ENCODE measurements around the gene RUSC1. TPM values are rescaled to one million over a fixed set of nuclear protein-coding genes. Genes with fewer than 3 reads are reported as not detected.
"Not testable (repeated sequence)": the region's sequence is repeated elsewhere in the genome, so short reads cannot be mapped to it uniquely, and the experiment has no call there.

Gene RUSC1
- total and polyA plus RNA-seq, 8 donors = 9.5 to 164 (median 31.3) TPM

GRCh38 chr1:155286544-155286943, 34.1 kb upstream of the RUSC1 start:
- intact Hi-C loops (cut with DNase I; ENCODE audit: low total_unique reads) = no loop called here
- no peak for TF ChIP-seq POLR2AphosphoS5 (IDR thresholded peaks at IDR 0.05)
- TF ChIP-seq EP300 (IDR thresholded peaks at IDR 0.05) = no peak
- no peak for TF ChIP-seq CTCF (IDR thresholded peaks at IDR 0.05)
- no peak for TF ChIP-seq POLR2A (IDR thresholded peaks at IDR 0.05)
- 90 to 100% (median 95%) methylated on average over 2 of the region's 2 CpGs for WGBS, 5 donors
- H3K27me3 ChIP-seq = peaks cover 0 to under 1% (median 0%) of the 10 kb centered on the region in 3 donors
- H3K27ac ChIP-seq = no peak overlapping the region
- H3K36me3 ChIP-seq = peaks cover 0 to 29% (median 10%) of the 10 kb centered on the region in 4 donors
- DNase-seq = no peak
- no peaks in the 10 kb centered on the region for H3K4me1 ChIP-seq
- H3K9me3 ChIP-seq = no peaks in the 10 kb centered on the region
- no peak overlapping the region for H3K4me3 ChIP-seq

DNA sequence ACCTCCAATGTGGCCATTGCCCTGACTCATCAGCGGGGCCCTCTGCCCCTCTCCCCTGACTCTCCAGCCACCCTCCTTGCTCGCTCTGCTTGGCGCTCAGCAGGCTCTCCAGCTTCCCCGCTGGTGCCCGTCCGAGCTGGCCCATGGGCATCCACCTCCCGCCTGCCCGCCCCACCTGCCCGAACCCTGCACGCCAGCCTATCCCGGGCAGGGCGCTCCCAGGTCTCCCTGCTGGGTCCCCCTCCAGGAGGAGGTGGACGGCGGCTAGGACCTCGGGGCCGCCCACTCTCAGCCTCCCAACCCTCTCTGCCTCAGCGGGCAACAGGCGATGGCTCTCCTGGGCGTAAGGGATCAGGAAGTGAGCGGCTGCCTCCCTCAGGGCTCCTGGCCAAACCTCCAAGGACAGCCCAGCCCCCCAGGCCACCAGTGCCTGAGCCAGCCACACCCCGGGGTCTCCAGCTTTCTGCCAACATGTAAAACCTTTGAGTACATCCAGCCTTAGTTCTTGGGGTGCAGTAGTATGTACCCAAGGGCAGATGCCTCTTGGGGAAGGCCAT, 32.6 kb upstream of the RUSC1 start:
- TF ChIP-seq EP300 (IDR thresholded peaks at IDR 0.05) (no peak), CTCF (IDR thresholded peaks at IDR 0.05) (no peak), POLR2A (IDR thresholded peaks at IDR 0.05) (no peak), POLR2AphosphoS5 (IDR thresholded peaks at IDR 0.05) (no peak)
- intact Hi-C loops (cut with DNase I; ENCODE audit: low total_unique reads) = no loop called here
- Histone ChIP-seq H3K27me3 (peaks cover 0 to 6% (median 0%) of the 10 kb centered on the region in 3 donors), H3K36me3 (peaks cover 0 to 18% (median 8%) of the 10 kb centered on the region in 4 donors), H3K9me3 (no peaks in the 10 kb centered on the region), H3K4me1 (no peaks in the 10 kb centered on the region), H3K4me3 (no peak overlapping the region), H3K27ac (no peak overlapping the region)
- DNase-seq = no peak
- 93 to 97% (median 93%) methylated on average over 12 to 21 of the region's 21 CpGs for WGBS, 5 donors

DNA sequence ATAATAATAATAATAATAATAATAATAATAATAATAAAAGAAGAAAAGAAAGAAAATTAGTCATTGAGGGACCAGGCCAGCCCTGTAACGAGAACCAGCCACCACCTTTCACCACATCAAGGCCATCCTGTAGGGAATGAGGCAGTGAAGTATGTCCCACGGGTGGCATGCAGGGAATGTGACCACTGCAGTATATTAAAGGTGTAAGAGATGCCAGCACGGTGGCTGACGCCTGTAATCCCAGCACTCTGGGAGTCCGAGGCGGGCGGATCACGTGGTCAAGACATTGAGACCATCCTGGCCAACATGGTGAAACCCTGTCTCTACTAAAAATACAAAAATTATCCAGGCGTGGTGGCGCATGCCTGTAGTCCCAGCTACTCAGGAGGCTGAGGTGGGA, 29.7 kb upstream of the RUSC1 start:
- intact Hi-C loops (cut with DNase I; ENCODE audit: low total_unique reads); H3K4me3 ChIP-seq; DNase-seq; H3K27ac ChIP-seq; H3K36me3 ChIP-seq; H3K9me3 ChIP-seq: not testable (repeated sequence)
- peaks cover 7 to 12% (median 9%) of the 10 kb centered on the region in 4 donors for H3K4me1 ChIP-seq
- peaks cover 13 to 35% (median 22%) of the 10 kb centered on the region in 3 donors for H3K27me3 ChIP-seq
- 83 to 90% (median 89%) methylated on average over 10 of the region's 10 CpGs for WGBS, 5 donors

DNA sequence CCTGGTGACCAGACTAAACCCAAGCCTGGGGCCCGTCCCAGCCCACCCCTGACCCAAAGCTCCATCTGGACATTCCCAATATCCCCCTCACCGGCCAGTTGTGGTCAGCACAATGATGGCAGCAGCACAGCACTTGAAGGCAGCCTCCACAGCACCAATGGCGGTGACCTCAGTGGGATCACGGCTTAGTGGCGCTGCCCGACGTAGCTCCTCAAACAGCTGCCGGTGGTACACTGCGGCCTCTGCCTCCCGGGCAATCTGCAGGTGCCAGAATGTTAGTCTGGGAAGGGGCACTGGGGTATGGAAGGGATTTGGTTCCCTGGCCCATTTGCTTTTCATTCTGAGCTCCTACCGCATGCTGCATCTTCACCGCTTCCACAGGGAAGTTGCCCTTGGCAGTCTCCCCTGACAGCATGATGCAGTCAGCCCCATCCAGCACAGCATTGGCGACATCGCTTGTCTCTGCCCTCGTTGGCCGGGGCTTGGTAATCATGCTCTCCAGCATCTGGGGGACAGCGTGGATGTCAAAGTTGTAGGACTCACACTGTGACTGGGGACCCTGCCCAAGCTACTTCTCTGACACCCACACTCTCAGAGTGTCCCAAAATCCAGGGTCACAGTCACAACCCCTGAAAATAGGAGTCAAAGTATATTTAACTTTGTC, 27.5 kb upstream of the RUSC1 start:
- WGBS, 5 donors = 83 to 88% (median 85%) methylated on average over 17 of the region's 17 CpGs
- no peak overlapping the region for H3K27ac ChIP-seq
- DNase-seq = no peak
- H3K36me3 ChIP-seq = peaks cover 0 to 2% (median 0%) of the 10 kb centered on the region in 4 donors
- H3K9me3 ChIP-seq = no peaks in the 10 kb centered on the region
- peaks cover 13 to 53% (median 27%) of the 10 kb centered on the region in 3 donors for H3K27me3 ChIP-seq
- peaks cover 7 to 12% (median 9%) of the 10 kb centered on the region in 4 donors for H3K4me1 ChIP-seq
- no peak overlapping the region for H3K4me3 ChIP-seq
- intact Hi-C loops (cut with DNase I; ENCODE audit: low total_unique reads) = no loop called here
- TF ChIP-seq CTCF (IDR thresholded peaks at IDR 0.05) = no peak
- TF ChIP-seq POLR2A (IDR thresholded peaks at IDR 0.05) = no peak
- TF ChIP-seq POLR2AphosphoS5 (IDR thresholded peaks at IDR 0.05) = no peak
- TF ChIP-seq EP300 (IDR thresholded peaks at IDR 0.05) = no peak
